HG03135 (cell line): ENCODE data around the gene ATP6V1G3.
"Not testable (repeated sequence)": the region's sequence is repeated elsewhere in the genome, so short reads cannot be mapped to it uniquely, and the experiment has no call there.

ENCODE experiments used
- ATAC-seq: cut with Tn5 transposase; IDR thresholded peaks from one replicate; pipeline ENCODE4 v1.9.1; 2021; ENCODE audit warnings: mild to moderate bottlenecking, moderate library complexity; ENCODE audit not compliant: unreplicated experiment

The ATP6V1G3 gene

GRCh38 chr1:198543670-198544260, 3.3 kb upstream of the ATP6V1G3 start:
- peak; percentile 76 for ATAC-seq

GRCh38 chr1:198542632-198543031, 2.2 kb upstream of the ATP6V1G3 start:
- ATAC-seq: no peak

- ATAC-seq: no peak
These were observed 1.3 kb upstream of the ATP6V1G3 start for GRCh38 chr1:198541737-198542136.

- ATAC-seq: no peak
These were observed 1.7 kb downstream of the ATP6V1G3 start for GRCh38 chr1:198538579-198539364.

- no peak for ATAC-seq
These were observed 4.8 kb downstream of the ATP6V1G3 start for GRCh38 chr1:198535631-198536030.

GRCh38 chr1:198534548-198535418, 5.7 kb downstream of the ATP6V1G3 start:
- no peak for ATAC-seq

GRCh38 chr1:198531891-198532290, 8.6 kb downstream of the ATP6V1G3 start:
- no peak for ATAC-seq

- ATAC-seq: no peak
These were observed 9.5 kb downstream of the ATP6V1G3 start for GRCh38 chr1:198530953-198531352.

- no peak for ATAC-seq
These were observed 11.1 kb downstream of the ATP6V1G3 start for GRCh38 chr1:198529414-198529813.

GRCh38 chr1:198528364-198528763, 12.1 kb downstream of the ATP6V1G3 start:
- ATAC-seq: no peak

GRCh38 chr1:198524556-198524955, 15.9 kb downstream of the ATP6V1G3 start:
- ATAC-seq: no peak

- ATAC-seq: not testable (repeated sequence)
These were observed 16.4 kb downstream of the ATP6V1G3 start for GRCh38 chr1:198524127-198524526.

GRCh38 chr1:198523182-198523950, 17.1 kb downstream of the ATP6V1G3 start:
- no peak for ATAC-seq

- peak; percentile 89 for ATAC-seq
These were observed 19.8 kb downstream of the ATP6V1G3 start for GRCh38 chr1:198520524-198521254.

GRCh38 chr1:198519639-198520501, 20.6 kb downstream of the ATP6V1G3 start:
- peak; percentile 8 for ATAC-seq

- no peak for ATAC-seq
These were observed 22.8 kb downstream of the ATP6V1G3 start for GRCh38 chr1:198517623-198518199.

GRCh38 chr1:198500096-198500495, 40.4 kb downstream of the ATP6V1G3 start:
- no peak for ATAC-seq

GRCh38 chr1:198499588-198499987, 40.9 kb downstream of the ATP6V1G3 start:
- no peak for ATAC-seq

GRCh38 chr1:198498881-198499280, 41.6 kb downstream of the ATP6V1G3 start:
- ATAC-seq: no peak
